GM21390 (cell line): Measurements from ENCODE around the gene RNASE13.
"Not testable (repeated sequence)": the region's sequence is repeated elsewhere in the genome, so short reads cannot be mapped to it uniquely, and the experiment has no call there.

Experiments
- ATAC-seq: cut with Tn5 transposase; IDR thresholded peaks from one replicate; pipeline ENCODE4 v1.9.1; 2021; ENCODE audit not compliant: unreplicated experiment

RNASE13 gene

GRCh38 chr14:21023817-21024584 is 10.6 kb downstream of the RNASE13 start:
- ATAC-seq: no peak

- ATAC-seq: no peak
These were observed 11.4 kb downstream of the RNASE13 start for GRCh38 chr14:21023174-21023573.

GRCh38 chr14:21022686-21023085 is 11.9 kb downstream of the RNASE13 start:
- ATAC-seq: no peak

GRCh38 chr14:21020977-21021545 is 13.5 kb downstream of the RNASE13 start:
- no peak for ATAC-seq

GRCh38 chr14:21019366-21019765 is 15.2 kb downstream of the RNASE13 start:
- no peak for ATAC-seq

- ATAC-seq: no peak
These were observed 15.8 kb downstream of the RNASE13 start for GRCh38 chr14:21018781-21019180.

- no peak for ATAC-seq
These were observed 16.3 kb downstream of the RNASE13 start for GRCh38 chr14:21018286-21018685.

GRCh38 chr14:21017528-21018245 is 16.9 kb downstream of the RNASE13 start:
- no peak for ATAC-seq

- no peak for ATAC-seq
These were observed 18.0 kb downstream of the RNASE13 start for GRCh38 chr14:21016413-21017190.

GRCh38 chr14:21015312-21015711 is 19.3 kb downstream of the RNASE13 start:
- ATAC-seq: no peak

- no peak for ATAC-seq
These were observed 19.8 kb downstream of the RNASE13 start for GRCh38 chr14:21014761-21015190.

GRCh38 chr14:21011136-21011535 is 23.5 kb downstream of the RNASE13 start:
- ATAC-seq: no peak

GRCh38 chr14:21009721-21010120 is 24.9 kb downstream of the RNASE13 start:
- ATAC-seq: not testable (repeated sequence)

GRCh38 chr14:21003788-21004346 is 30.7 kb downstream of the RNASE13 start:
- no peak for ATAC-seq

GRCh38 chr14:21001218-21001617 is 33.4 kb downstream of the RNASE13 start:
- no peak for ATAC-seq

GRCh38 chr14:20999591-20999990 is 35.0 kb downstream of the RNASE13 start:
- ATAC-seq: no peak

GRCh38 chr14:20998674-20999366 is 35.8 kb downstream of the RNASE13 start, which contains the start of gene SLC39A2:
Gene SLC39A2, plus strand, starts transcription at chr14:20999293. Its CDS starts 154 bp downstream, at chr14:20999447.
- ATAC-seq: no peak

- ATAC-seq: no peak
These were observed 36.5 kb downstream of the RNASE13 start for GRCh38 chr14:20998139-20998538.

GRCh38 chr14:20997564-20997963 is 37.0 kb downstream of the RNASE13 start:
- ATAC-seq: no peak

GRCh38 chr14:20997115-20997514 is 37.5 kb downstream of the RNASE13 start:
- no peak for ATAC-seq
